CD4-positive, alpha-beta memory T cell (primary cell): ENCODE results near the gene SHISA9. TPM values are rescaled to one million over a fixed set of nuclear protein-coding genes. Genes with fewer than 3 reads are reported as not detected.

ENCODE experiments used
- CTCF ChIA-PET: fragments of 350-600 bp; sonication (Branson Sonifier 250); formaldehyde crosslinking; loops from one replicate; lab custom pipeline; 2021; ENCODE audit warnings: inconsistent platforms; ENCODE audit not compliant: partially characterized antibody; lab: Charles Lee
- POLR2A ChIA-PET: fragments of 350-600 bp; sonication (Branson Sonifier 250); formaldehyde crosslinking; loops from one replicate; lab custom pipeline; 2021; ENCODE audit not compliant: partially characterized antibody; lab: Charles Lee
- DNase-seq, 5 donors: peaks; one replicate each; pipeline versions ENCODE4 v3.0.0 to v3.0.0-alpha.2; 2020 to 2022; ENCODE audit warnings: mixed read lengths in 1 of 5
- H3K27ac ChIP-seq: one replicate; pipeline ENCODE4 v1.7.0; 2013; ENCODE audit warnings: low read depth, low read length
- H3K27me3 ChIP-seq: 2 replicates; pipeline ENCODE4 v1.7.0; 2013; ENCODE audit warnings: mild to moderate bottlenecking, low read length, moderate library complexity; ENCODE audit not compliant: insufficient read depth
- H3K36me3 ChIP-seq: 2 replicates; pipeline ENCODE4 v1.7.0; 2013; ENCODE audit warnings: mild to moderate bottlenecking, low read length, moderate library complexity; ENCODE audit not compliant: insufficient read depth
- H3K4me1 ChIP-seq: 2 replicates; pipeline ENCODE4 v1.7.0; 2013; ENCODE audit warnings: mild to moderate bottlenecking, low read length, moderate library complexity; ENCODE audit not compliant: insufficient read depth
- H3K4me3 ChIP-seq, 2 donors: one replicate each; pipeline ENCODE4 v1.7.0; 2013; ENCODE audit warnings: low read length in 2 of 2, mild to moderate bottlenecking in 1 of 2
- H3K9me3 ChIP-seq, 2 donors: one replicate each; pipeline ENCODE4 v1.7.0; 2013; ENCODE audit warnings: low read length in 2 of 2, control low read depth in 1 of 2; ENCODE audit not compliant: control insufficient read depth in 1 of 2
- H3K27ac Mint-ChIP-seq, 7 donors: one replicate each; pipeline ENCODE4 v1.8.0; 2020 to 2021; ENCODE audit warnings: mixed read lengths in 7 of 7, mild to moderate bottlenecking in 6 of 7, inconsistent platforms in 3 of 7, moderate library complexity in 3 of 7
- H3K27me3 Mint-ChIP-seq, 2 donors: one replicate each; pipeline ENCODE4 v1.8.0; 2020 to 2021; ENCODE audit warnings: mixed read lengths in 2 of 2
- H3K36me3 Mint-ChIP-seq, 2 donors: one replicate each; pipeline ENCODE4 v1.8.0; 2020 to 2021; ENCODE audit warnings: mixed read lengths in 2 of 2, inconsistent platforms in 1 of 2, mild to moderate bottlenecking in 1 of 2
- H3K4me1 Mint-ChIP-seq, 4 donors: one replicate each; pipeline ENCODE4 v1.8.0; 2020 to 2021; ENCODE audit warnings: mixed read lengths in 4 of 4, mild to moderate bottlenecking in 1 of 4
- H3K4me3 Mint-ChIP-seq, 8 donors: one replicate each; pipeline ENCODE4 v1.8.0; 2020 to 2021; ENCODE audit warnings: mixed read lengths in 8 of 8, mild to moderate bottlenecking in 7 of 8, moderate library complexity in 6 of 8, inconsistent platforms in 3 of 8
- H3K9me3 Mint-ChIP-seq, 8 donors: one replicate each; pipeline ENCODE4 v1.8.0; 2020 to 2021; ENCODE audit warnings: mixed read lengths in 8 of 8, mild to moderate bottlenecking in 5 of 8, inconsistent platforms in 3 of 8, moderate library complexity in 1 of 8
- intact Hi-C: fragments of 100-400 bp; cut with micrococcal nuclease; formaldehyde crosslinking; loops from one replicate; pipeline ENCODE4 v1.15.1; 2023
- polyA plus RNA-seq, 2 donors: library from polyadenylated mRNA; unstranded; fragments of 300-500 nt; fragmentation: Illumina TruSeq; gene quantifications; one replicate each; pipeline ENCODE4 v1.2.3, GENCODE V29; 2021
- total RNA-seq, 2 experiments: library from RNA; stranded (reverse); gene quantifications; one replicate each; pipeline ENCODE4 v1.2.3, GENCODE V29; 2021

The SHISA9 gene
- total and polyA plus RNA-seq, 4 experiments from 2014 or later, result not detected

- CTCF ChIA-PET, result no interaction called here
- Mint-ChIP-seq H3K9me3 (peaks cover 0 to 19% (median 4%) of the 10 kb centered on the region in 8 donors), H3K4me3 (no peak overlapping the region), H3K36me3 (no peaks in the 10 kb centered on the region), H3K27ac (no peak overlapping the region), H3K27me3 (peaks cover 0 to 1% of the 10 kb centered on the region in 2 donors), H3K4me1 (no peaks in the 10 kb centered on the region)
- POLR2A ChIA-PET, result no interaction called here
- intact Hi-C loops, result no loop called here
- H3K4me3 ChIP-seq, result no peak overlapping the region
- H3K9me3 ChIP-seq, result no peaks in the 10 kb centered on the region
- H3K27ac ChIP-seq, result no peak overlapping the region
- no peak for DNase-seq
- no peaks in the 10 kb centered on the region for H3K27me3 ChIP-seq
- H3K4me1 ChIP-seq, result no peaks in the 10 kb centered on the region
- H3K36me3 ChIP-seq, result no peaks in the 10 kb centered on the region
Measured at GRCh38 chr16:13176711-13177110, 275.3 kb downstream of the SHISA9 start.

- Mint-ChIP-seq H3K36me3 (no peaks in the 10 kb centered on the region), H3K4me3 (no peak overlapping the region), H3K27me3 (peaks cover 0 to 1% of the 10 kb centered on the region in 2 donors), H3K27ac (no peak overlapping the region), H3K9me3 (peaks cover 0 to 13% (median 3%) of the 10 kb centered on the region in 8 donors), H3K4me1 (no peaks in the 10 kb centered on the region)
- Histone ChIP-seq H3K27ac (no peak overlapping the region), H3K9me3 (no peaks in the 10 kb centered on the region), H3K27me3 (no peaks in the 10 kb centered on the region), H3K4me1 (no peaks in the 10 kb centered on the region), H3K4me3 (no peak overlapping the region), H3K36me3 (no peaks in the 10 kb centered on the region)
- CTCF ChIA-PET, result no interaction called here
- intact Hi-C loops, result no loop called here
- no peak for DNase-seq
- POLR2A ChIA-PET, result no interaction called here
Measured at GRCh38 chr16:13178318-13178717, 276.9 kb downstream of the SHISA9 start.

- no peak overlapping the region for H3K4me3 ChIP-seq
- Mint-ChIP-seq H3K9me3 (peaks cover 0 to 18% (median 2%) of the 10 kb centered on the region in 8 donors), H3K27me3 (no peaks in the 10 kb centered on the region), H3K27ac (no peak overlapping the region), H3K36me3 (no peaks in the 10 kb centered on the region), H3K4me1 (no peaks in the 10 kb centered on the region), H3K4me3 (no peak overlapping the region)
- no peak for DNase-seq
- CTCF ChIA-PET, result no interaction called here
- no peak overlapping the region for H3K27ac ChIP-seq
- no peaks in the 10 kb centered on the region for H3K27me3 ChIP-seq
- no peaks in the 10 kb centered on the region for H3K9me3 ChIP-seq
- no peaks in the 10 kb centered on the region for H3K4me1 ChIP-seq
- intact Hi-C loops, result no loop called here
- no peaks in the 10 kb centered on the region for H3K36me3 ChIP-seq
- POLR2A ChIA-PET, result no interaction called here
Measured at GRCh38 chr16:13181432-13181831, 280.0 kb downstream of the SHISA9 start.

- peaks cover 0 to 10% (median 3%) of the 10 kb centered on the region in 8 donors for H3K9me3 Mint-ChIP-seq
- no peak for DNase-seq
- Histone ChIP-seq H3K4me3 (no peak overlapping the region), H3K4me1 (no peaks in the 10 kb centered on the region), H3K27me3 (no peaks in the 10 kb centered on the region), H3K27ac (no peak overlapping the region), H3K9me3 (no peaks in the 10 kb centered on the region), H3K36me3 (no peaks in the 10 kb centered on the region)
- no peaks in the 10 kb centered on the region for H3K4me1 Mint-ChIP-seq
- peaks cover 0 to 2% of the 10 kb centered on the region in 2 donors for H3K27me3 Mint-ChIP-seq
- H3K4me3 Mint-ChIP-seq, result no peak overlapping the region
- no peaks in the 10 kb centered on the region for H3K36me3 Mint-ChIP-seq
- intact Hi-C loops, result no loop called here
- ChIA-PET CTCF (no interaction called here), POLR2A (no interaction called here)
- H3K27ac Mint-ChIP-seq, result no peak overlapping the region
Measured at GRCh38 chr16:13186813-13187212, 285.4 kb downstream of the SHISA9 start.

GRCh38 chr16:13189250-13189649 lies 287.9 kb downstream of the SHISA9 start:
- Mint-ChIP-seq H3K36me3 (no peaks in the 10 kb centered on the region), H3K27ac (no peak overlapping the region), H3K4me1 (no peaks in the 10 kb centered on the region), H3K4me3 (no peak overlapping the region), H3K9me3 (peaks cover 3 to 9% (median 4%) of the 10 kb centered on the region in 8 donors), H3K27me3 (peaks cover 0 to 2% of the 10 kb centered on the region in 2 donors)
- Histone ChIP-seq H3K27ac (no peak overlapping the region), H3K27me3 (no peaks in the 10 kb centered on the region), H3K4me1 (no peaks in the 10 kb centered on the region), H3K4me3 (no peak overlapping the region), H3K36me3 (no peaks in the 10 kb centered on the region), H3K9me3 (no peaks in the 10 kb centered on the region)
- intact Hi-C loops, result no loop called here
- DNase-seq, result no peak
- CTCF ChIA-PET, result no interaction called here
- POLR2A ChIA-PET, result no interaction called here

- CTCF ChIA-PET, result no interaction called here
- no peaks in the 10 kb centered on the region for H3K4me1 Mint-ChIP-seq
- peaks cover 0 to 2% of the 10 kb centered on the region in 2 donors for H3K27me3 Mint-ChIP-seq
- H3K27ac Mint-ChIP-seq, result no peak overlapping the region
- H3K36me3 ChIP-seq, result no peaks in the 10 kb centered on the region
- no peak overlapping the region for H3K4me3 ChIP-seq
- no peak overlapping the region for H3K4me3 Mint-ChIP-seq
- H3K27ac ChIP-seq, result no peak overlapping the region
- no peak for DNase-seq
- no peaks in the 10 kb centered on the region for H3K9me3 ChIP-seq
- no peaks in the 10 kb centered on the region for H3K36me3 Mint-ChIP-seq
- no peaks in the 10 kb centered on the region for H3K27me3 ChIP-seq
- POLR2A ChIA-PET, result no interaction called here
- intact Hi-C loops, result no loop called here
- H3K9me3 Mint-ChIP-seq, result peaks cover 4 to 9% (median 4%) of the 10 kb centered on the region in 8 donors
- H3K4me1 ChIP-seq, result no peaks in the 10 kb centered on the region
Measured at GRCh38 chr16:13193721-13194120, 292.3 kb downstream of the SHISA9 start.

GRCh38 chr16:13194766-13195165 lies 293.4 kb downstream of the SHISA9 start:
- Histone ChIP-seq H3K27me3 (no peaks in the 10 kb centered on the region), H3K4me1 (no peaks in the 10 kb centered on the region), H3K4me3 (no peak overlapping the region), H3K9me3 (no peaks in the 10 kb centered on the region), H3K36me3 (no peaks in the 10 kb centered on the region), H3K27ac (no peak overlapping the region)
- DNase-seq, result no peak
- CTCF ChIA-PET, result no interaction called here
- intact Hi-C loops, result no loop called here
- H3K27me3 Mint-ChIP-seq, result peaks cover 0 to 2% of the 10 kb centered on the region in 2 donors
- H3K27ac Mint-ChIP-seq, result no peak overlapping the region
- no peak overlapping the region for H3K4me3 Mint-ChIP-seq
- no peaks in the 10 kb centered on the region for H3K36me3 Mint-ChIP-seq
- no peaks in the 10 kb centered on the region for H3K4me1 Mint-ChIP-seq
- POLR2A ChIA-PET, result no interaction called here
- peaks cover 4 to 9% (median 4%) of the 10 kb centered on the region in 8 donors for H3K9me3 Mint-ChIP-seq

GRCh38 chr16:13203725-13204124 lies 302.3 kb downstream of the SHISA9 start:
- H3K4me1 ChIP-seq, result no peaks in the 10 kb centered on the region
- DNase-seq, result no peak
- Mint-ChIP-seq H3K4me3 (no peak overlapping the region), H3K27ac (no peak overlapping the region), H3K4me1 (no peaks in the 10 kb centered on the region), H3K36me3 (no peaks in the 10 kb centered on the region), H3K9me3 (peaks cover 0 to 3% (median 0%) of the 10 kb centered on the region in 8 donors), H3K27me3 (peaks cover 0 to 1% of the 10 kb centered on the region in 2 donors)
- H3K36me3 ChIP-seq, result no peaks in the 10 kb centered on the region
- CTCF ChIA-PET, result no interaction called here
- H3K27ac ChIP-seq, result no peak overlapping the region
- H3K27me3 ChIP-seq, result no peaks in the 10 kb centered on the region
- intact Hi-C loops, result no loop called here
- H3K9me3 ChIP-seq, result no peaks in the 10 kb centered on the region
- no peak overlapping the region for H3K4me3 ChIP-seq
- POLR2A ChIA-PET, result no interaction called here
